ENCODE measurements around the gene ACP7. TPM values are rescaled to one million over a fixed set of nuclear protein-coding genes. Genes with fewer than 3 reads are reported as not detected.

Gene ACP7
- total and polyA plus RNA-seq, 2 experiments from 2014 or later = 0.27 to 0.45 TPM

GRCh38 chr19:39112338-39112890 lies 28.2 kb downstream of the ACP7 start (continued):
- TF ChIP-seq REST (IDR thresholded peaks at IDR 0.05; ENCODE audit: unreplicated experiment) (no peak), ETS1 (IDR thresholded peaks at IDR 0.05) (no peak), ZNF114 (CRISPR knock-in tag; IDR thresholded peaks at IDR 0.05) (no peak)

GRCh38 chr19:39113199-39113598 lies 29.0 kb downstream of the ACP7 start:
- no peaks in the 10 kb centered on the region for H4K20me1 ChIP-seq (replicated peaks; ENCODE audit: insufficient read depth)
- DNase-seq (ENCODE audit: low spot score) = no peak
- Mint-ChIP-seq H3K36me3 (ENCODE audit: low read depth) (no peaks in the 10 kb centered on the region), H3K27me3 (ENCODE audit: insufficient read depth, low read depth, poor library complexity) (peaks cover 14% of the 10 kb centered on the region), H3K9me3 (no peaks in the 10 kb centered on the region), H3K27ac (no peak overlapping the region), H3K4me1 (peaks cover 5% of the 10 kb centered on the region), H3K4me3 (no peak overlapping the region)
- H2AFZ ChIP-seq = no peak overlapping the region
- no peaks in the 10 kb centered on the region for H3K27me3 ChIP-seq (ENCODE audit: insufficient read depth)
- no peaks in the 10 kb centered on the region for H3K36me3 ChIP-seq (ENCODE audit: insufficient read depth)
- H3K27ac ChIP-seq (ENCODE audit: low read depth) = no peak overlapping the region
- no peaks in the 10 kb centered on the region for H3K4me1 ChIP-seq (ENCODE audit: insufficient read depth)
- H3K79me2 ChIP-seq (replicated peaks; ENCODE audit: insufficient read depth) = no peaks in the 10 kb centered on the region
- H3K9me2 ChIP-seq (ENCODE audit: insufficient read depth) = no peaks in the 10 kb centered on the region
- no peak for ATAC-seq
- no peaks in the 10 kb centered on the region for H3F3A ChIP-seq (replicated peaks; ENCODE audit: low read depth)
- no peak overlapping the region for H3K4me3 ChIP-seq
- H3K4me2 ChIP-seq = no peak overlapping the region
- no peak for TF ChIP-seq EZH2 (IDR thresholded peaks at IDR 0.05; ENCODE audit: low read depth, unreplicated experiment)
- no peak for TF ChIP-seq POLR2AphosphoS5 (IDR thresholded peaks at IDR 0.05; ENCODE audit: low read depth)
- TF ChIP-seq EZH2phosphoT487 (IDR thresholded peaks at IDR 0.05; ENCODE audit: unreplicated experiment) = no peak
- TF ChIP-seq ETS1 (IDR thresholded peaks at IDR 0.05) = no peak
- TF ChIP-seq STAT1 (IDR thresholded peaks at IDR 0.05; ENCODE audit: unreplicated experiment) = no peak
- no peak for TF ChIP-seq NANOG (IDR thresholded peaks at IDR 0.05; ENCODE audit: borderline replicate concordance)
- no peak for TF ChIP-seq REST (IDR thresholded peaks at IDR 0.05; ENCODE audit: unreplicated experiment)
- no peak for TF ChIP-seq ZNF114 (CRISPR knock-in tag; IDR thresholded peaks at IDR 0.05)
